ENCODE measurements around the gene SEZ6. TPM values are rescaled to one million over a fixed set of nuclear protein-coding genes. Genes with fewer than 3 reads are reported as not detected.

Gene SEZ6
- total RNA-seq, 1 experiment from 2014 or later = 2.6 TPM

GRCh38 chr17:28929787-28930186, 76.0 kb downstream of the SEZ6 start:
- intact Hi-C loops (cut with micrococcal nuclease; ENCODE audit: unreplicated experiment) = no loop called here
- H3K9me3 ChIP-seq (ENCODE audit: low read depth, low read length, poor library complexity, severe bottlenecking) = no peaks in the 10 kb centered on the region
- POLR2A ChIA-PET (ENCODE audit: low non-redundant PET) = no interaction called here
- CTCF ChIA-PET = interaction anchor here (0.6 kb wide), 1 partner anchor 9 kb away, joined by 3 read pairs; no protein-coding TSS in a partner anchor
- H3K4me3 ChIP-seq (ENCODE audit: low read depth, low read length, poor library complexity, severe bottlenecking) = no peak overlapping the region
- H3K27ac ChIP-seq (ENCODE audit: low read depth, low read length, poor library complexity, severe bottlenecking) = no peak overlapping the region
- peaks cover 8% of the 10 kb centered on the region for H3K4me1 ChIP-seq (ENCODE audit: insufficient read depth, low read length, poor library complexity, severe bottlenecking)
- BruUV-seq (replicated peaks) = no TSS peak
- H3K27me3 ChIP-seq (replicated peaks; ENCODE audit: insufficient read depth, low read depth, low read length, poor library complexity) = no peaks in the 10 kb centered on the region
- DNase-seq (ENCODE audit: low spot score) = no peak
- peaks cover 12% of the 10 kb centered on the region for H3K36me3 ChIP-seq (ENCODE audit: insufficient read depth, low read length, poor library complexity, severe bottlenecking)
- TF ChIP-seq EZH2 (IDR thresholded peaks at IDR 0.05; ENCODE audit: borderline replicate concordance, low read depth, low read length, poor library complexity, severe bottlenecking) = no peak
- TF ChIP-seq, protein P1, sequence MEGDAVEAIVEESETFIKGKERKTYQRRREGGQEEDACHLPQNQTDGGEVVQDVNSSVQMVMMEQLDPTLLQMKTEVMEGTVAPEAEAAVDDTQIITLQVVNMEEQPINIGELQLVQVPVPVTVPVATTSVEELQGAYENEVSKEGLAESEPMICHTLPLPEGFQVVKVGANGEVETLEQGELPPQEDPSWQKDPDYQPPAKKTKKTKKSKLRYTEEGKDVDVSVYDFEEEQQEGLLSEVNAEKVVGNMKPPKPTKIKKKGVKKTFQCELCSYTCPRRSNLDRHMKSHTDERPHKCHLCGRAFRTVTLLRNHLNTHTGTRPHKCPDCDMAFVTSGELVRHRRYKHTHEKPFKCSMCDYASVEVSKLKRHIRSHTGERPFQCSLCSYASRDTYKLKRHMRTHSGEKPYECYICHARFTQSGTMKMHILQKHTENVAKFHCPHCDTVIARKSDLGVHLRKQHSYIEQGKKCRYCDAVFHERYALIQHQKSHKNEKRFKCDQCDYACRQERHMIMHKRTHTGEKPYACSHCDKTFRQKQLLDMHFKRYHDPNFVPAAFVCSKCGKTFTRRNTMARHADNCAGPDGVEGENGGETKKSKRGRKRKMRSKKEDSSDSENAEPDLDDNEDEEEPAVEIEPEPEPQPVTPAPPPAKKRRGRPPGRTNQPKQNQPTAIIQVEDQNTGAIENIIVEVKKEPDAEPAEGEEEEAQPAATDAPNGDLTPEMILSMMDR (conservative IDR thresholded peaks at IDR 0.05; ENCODE audit: low read depth, low read length) = no peak

DNA sequence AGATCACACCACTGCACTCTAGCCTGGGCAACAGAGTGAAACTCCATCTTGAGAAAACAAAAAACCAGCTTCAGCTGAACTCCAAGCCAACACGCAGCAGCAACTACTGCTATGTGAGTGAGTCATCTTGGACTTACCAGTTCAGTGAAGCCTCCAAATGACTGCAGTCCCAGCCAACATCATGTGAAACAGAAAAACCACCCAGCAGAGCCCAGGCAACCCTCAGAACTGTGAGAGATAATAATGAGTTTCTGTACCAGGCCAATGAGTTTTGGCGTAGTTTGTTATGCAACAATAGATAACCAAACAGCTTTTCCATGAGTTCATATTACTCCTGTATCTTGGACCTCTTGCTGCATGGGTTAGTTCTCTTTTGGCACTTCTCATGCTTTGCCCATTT, 77.8 kb downstream of the SEZ6 start:
- POLR2A ChIA-PET (ENCODE audit: low non-redundant PET) = no interaction called here
- no peak overlapping the region for H3K27ac ChIP-seq (ENCODE audit: low read depth, low read length, poor library complexity, severe bottlenecking)
- H3K9me3 ChIP-seq (ENCODE audit: low read depth, low read length, poor library complexity, severe bottlenecking) = no peaks in the 10 kb centered on the region
- CTCF ChIA-PET = no interaction called here
- H3K27me3 ChIP-seq (replicated peaks; ENCODE audit: insufficient read depth, low read depth, low read length, poor library complexity) = no peaks in the 10 kb centered on the region
- TF ChIP-seq EZH2 (IDR thresholded peaks at IDR 0.05; ENCODE audit: borderline replicate concordance, low read depth, low read length, poor library complexity, severe bottlenecking) = no peak
- TF ChIP-seq, protein P1 (conservative IDR thresholded peaks at IDR 0.05; ENCODE audit: low read depth, low read length) = no peak
- H3K36me3 ChIP-seq (ENCODE audit: insufficient read depth, low read length, poor library complexity, severe bottlenecking) = peaks cover 24% of the 10 kb centered on the region
- no peak overlapping the region for H3K4me3 ChIP-seq (ENCODE audit: low read depth, low read length, poor library complexity, severe bottlenecking)
- no peak for DNase-seq (ENCODE audit: low spot score)
- intact Hi-C loops (cut with micrococcal nuclease; ENCODE audit: unreplicated experiment) = no loop called here
- H3K4me1 ChIP-seq (ENCODE audit: insufficient read depth, low read length, poor library complexity, severe bottlenecking) = peaks cover 8% of the 10 kb centered on the region
- no TSS peak for BruUV-seq (replicated peaks)

GRCh38 chr17:28926786-28927185, 79.0 kb downstream of the SEZ6 start:
- peaks cover 8% of the 10 kb centered on the region for H3K4me1 ChIP-seq (ENCODE audit: insufficient read depth, low read length, poor library complexity, severe bottlenecking)
- ChIA-PET POLR2A (ENCODE audit: low non-redundant PET) (interaction anchor here (0.5 kb wide), 1 partner anchor 163 kb away, joined by 3 read pairs; no protein-coding TSS in a partner anchor), CTCF (no interaction called here)
- no peak for DNase-seq (ENCODE audit: low spot score)
- no peaks in the 10 kb centered on the region for H3K27me3 ChIP-seq (replicated peaks; ENCODE audit: insufficient read depth, low read depth, low read length, poor library complexity)
- intact Hi-C loops (cut with micrococcal nuclease; ENCODE audit: unreplicated experiment) = no loop called here
- H3K27ac ChIP-seq (ENCODE audit: low read depth, low read length, poor library complexity, severe bottlenecking) = peak overlapping the region; percentile 43
- H3K36me3 ChIP-seq (ENCODE audit: insufficient read depth, low read length, poor library complexity, severe bottlenecking) = peaks cover 37% of the 10 kb centered on the region
- no peak overlapping the region for H3K4me3 ChIP-seq (ENCODE audit: low read depth, low read length, poor library complexity, severe bottlenecking)
- TF ChIP-seq, protein P1 (conservative IDR thresholded peaks at IDR 0.05; ENCODE audit: low read depth, low read length) = no peak
- TF ChIP-seq EZH2 (IDR thresholded peaks at IDR 0.05; ENCODE audit: borderline replicate concordance, low read depth, low read length, poor library complexity, severe bottlenecking) = no peak
- no TSS peak for BruUV-seq (replicated peaks)
- H3K9me3 ChIP-seq (ENCODE audit: low read depth, low read length, poor library complexity, severe bottlenecking) = no peaks in the 10 kb centered on the region
